GM21576 (cell line): ENCODE results near the gene ATP8B2.
"Not testable (repeated sequence)": the region's sequence is repeated elsewhere in the genome, so short reads cannot be mapped to it uniquely, and the experiment has no call there.

Source experiments
- ATAC-seq: cut with Tn5 transposase; IDR thresholded peaks from one replicate; pipeline ENCODE4 v1.9.1; 2021; ENCODE audit warnings: mild to moderate bottlenecking, moderate library complexity; ENCODE audit not compliant: unreplicated experiment

The ATP8B2 gene

DNA sequence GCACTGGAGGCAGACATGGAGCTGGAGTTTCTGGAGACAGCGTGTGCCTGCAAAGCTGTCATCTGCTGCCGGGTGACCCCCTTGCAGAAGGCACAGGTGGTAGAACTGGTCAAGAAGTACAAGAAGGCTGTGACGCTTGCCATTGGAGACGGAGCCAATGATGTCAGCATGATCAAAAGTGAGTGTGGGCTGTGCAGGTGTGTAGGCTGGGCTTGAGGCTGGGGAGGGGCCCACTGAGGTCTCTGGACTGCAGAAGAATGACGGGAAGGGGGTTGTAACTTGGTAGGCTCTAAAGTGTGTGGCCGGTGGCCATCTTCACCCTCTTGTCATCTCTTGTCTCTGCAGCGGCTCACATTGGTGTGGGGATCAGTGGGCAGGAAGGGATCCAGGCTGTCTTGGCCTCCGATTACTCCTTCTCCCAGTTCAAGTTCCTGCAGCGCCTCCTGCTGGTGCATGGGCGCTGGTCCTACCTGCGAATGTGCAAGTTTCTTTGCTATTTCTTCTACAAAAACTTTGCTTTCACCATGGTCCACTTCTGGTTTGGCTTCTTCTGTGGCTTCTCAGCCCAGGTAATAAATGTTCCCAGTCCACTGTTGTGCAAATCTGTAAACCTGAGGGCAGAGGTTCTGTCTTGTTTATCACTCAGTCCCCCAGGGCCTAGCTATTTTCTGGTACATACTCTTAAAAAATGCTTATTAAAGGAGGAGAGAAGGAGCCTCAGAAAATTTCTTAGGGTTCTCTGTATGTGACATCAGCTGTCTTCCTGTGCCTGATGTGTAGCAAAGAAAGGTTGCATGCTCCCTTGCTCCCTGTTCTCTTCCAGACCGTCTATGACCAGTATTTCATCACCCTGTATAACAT, 19.9 kb downstream of the ATP8B2 start:
- ATAC-seq: no peak

DNA sequence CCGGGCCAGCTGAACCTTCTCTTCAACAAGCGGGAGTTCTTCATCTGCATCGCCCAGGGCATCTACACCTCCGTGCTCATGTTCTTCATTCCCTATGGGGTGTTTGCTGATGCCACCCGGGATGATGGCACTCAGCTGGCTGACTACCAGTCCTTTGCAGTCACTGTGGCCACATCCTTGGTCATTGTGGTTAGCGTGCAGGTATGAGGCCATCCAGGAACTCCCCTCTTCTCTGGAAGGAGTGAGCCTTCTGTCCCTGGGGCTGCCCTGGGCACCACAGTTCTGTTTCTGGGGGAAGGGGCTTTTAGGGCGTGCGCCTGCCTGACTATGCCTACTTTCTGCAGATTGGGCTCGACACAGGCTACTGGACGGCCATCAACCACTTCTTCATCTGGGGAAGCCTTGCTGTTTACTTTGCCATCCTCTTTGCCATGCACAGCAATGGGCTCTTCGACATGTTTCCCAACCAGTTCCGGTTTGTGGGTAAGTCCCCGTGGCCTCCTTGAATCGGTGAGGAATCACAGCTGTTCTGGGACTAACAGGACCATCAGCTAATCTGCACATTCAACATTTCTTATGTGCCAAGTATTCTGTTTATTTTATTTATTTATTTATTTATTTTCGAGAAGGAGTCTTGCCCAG, 21.1 kb downstream of the ATP8B2 start:
- no peak for ATAC-seq

DNA sequence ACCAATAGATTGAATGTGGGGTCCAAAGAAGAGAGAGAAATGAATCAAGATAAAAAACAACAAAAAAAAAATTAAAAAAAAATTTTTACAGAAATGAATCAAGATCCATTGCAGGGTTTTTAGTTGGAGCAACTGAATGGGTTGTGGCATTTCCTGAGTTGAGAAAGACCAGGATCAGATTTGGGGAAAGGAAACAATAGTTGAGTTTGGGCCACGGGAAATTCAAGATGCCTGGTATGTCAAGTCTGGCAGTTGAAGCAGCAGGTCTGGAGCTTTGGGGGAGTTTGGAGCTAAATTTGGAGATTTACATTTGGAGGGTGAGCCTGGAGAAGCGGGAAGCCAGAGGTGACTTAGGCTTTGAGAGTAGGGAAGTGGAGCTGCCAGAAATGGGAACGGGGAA, 22.6 kb downstream of the ATP8B2 start:
- ATAC-seq: no peak

DNA sequence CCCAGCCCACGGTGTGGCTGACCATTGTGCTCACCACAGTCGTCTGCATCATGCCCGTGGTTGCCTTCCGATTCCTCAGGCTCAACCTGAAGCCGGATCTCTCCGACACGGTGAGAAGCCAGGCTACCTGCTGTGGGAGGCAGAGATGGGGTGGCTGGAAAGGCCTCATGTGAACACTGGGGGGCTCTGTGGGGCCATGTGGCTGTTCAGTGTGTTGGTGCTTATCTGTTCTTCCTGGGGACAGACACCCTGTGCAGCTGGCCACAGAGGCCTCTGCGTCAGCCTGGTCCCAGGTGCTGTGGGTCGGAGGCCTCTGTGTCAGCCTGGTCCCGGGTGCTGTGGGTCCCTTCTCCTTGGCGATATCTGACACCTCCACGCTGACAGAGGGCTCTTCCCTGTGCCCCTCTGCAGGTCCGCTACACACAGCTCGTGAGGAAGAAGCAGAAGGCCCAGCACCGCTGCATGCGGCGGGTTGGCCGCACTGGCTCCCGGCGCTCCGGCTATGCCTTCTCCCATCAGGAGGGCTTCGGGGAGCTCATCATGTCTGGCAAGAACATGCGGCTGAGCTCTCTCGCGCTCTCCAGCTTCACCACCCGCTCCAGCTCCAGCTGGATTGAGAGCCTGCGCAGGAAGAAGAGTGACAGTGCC, 23.2 kb downstream of the ATP8B2 start:
- no peak for ATAC-seq

DNA sequence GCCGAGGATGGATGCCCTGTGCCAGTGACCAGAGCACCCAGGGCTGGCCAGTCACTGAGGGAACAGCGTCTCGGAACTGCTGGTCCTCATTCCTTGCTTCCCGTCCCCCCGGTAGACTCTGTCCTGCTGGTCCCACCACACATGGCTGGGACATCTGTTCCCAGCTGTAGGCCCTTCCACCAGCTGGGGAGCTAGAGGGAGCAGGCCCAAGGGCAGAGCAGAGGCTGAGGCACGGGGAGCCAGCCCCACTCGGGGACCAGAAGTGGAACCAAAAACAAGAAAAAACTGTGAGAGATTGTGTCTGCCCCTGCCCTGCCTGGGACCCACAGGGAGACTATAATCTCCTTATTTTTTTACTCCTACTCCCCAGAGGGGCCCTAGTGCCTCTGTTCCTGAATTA, 23.8 kb downstream of the ATP8B2 start:
- no peak for ATAC-seq

DNA sequence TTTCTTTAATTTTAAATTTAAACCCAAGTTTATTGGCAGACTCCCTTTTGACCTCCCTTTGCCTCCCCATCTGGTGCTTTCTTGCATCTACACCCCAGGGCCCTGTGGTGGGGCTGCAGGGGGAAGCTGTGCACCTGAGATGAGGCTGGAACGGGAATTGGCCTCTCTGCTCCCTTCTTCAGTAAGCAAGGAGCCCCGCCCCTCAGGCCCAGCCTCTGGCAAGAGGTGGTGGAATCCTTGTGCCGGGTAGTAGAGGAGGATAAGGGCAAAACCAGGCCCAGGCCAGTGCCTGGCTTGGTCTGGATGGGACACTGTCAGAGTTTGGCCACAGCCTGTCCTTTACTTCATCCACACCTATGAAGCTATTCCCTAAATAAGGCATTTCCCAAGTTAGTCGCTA, 25.1 kb downstream of the ATP8B2 start:
- no peak for ATAC-seq

GRCh38 chr1:154351363-154352068, 26.2 kb downstream of the ATP8B2 start:
- ATAC-seq: no peak

- no peak for ATAC-seq
These were observed 26.9 kb downstream of the ATP8B2 start for GRCh38 chr1:154352245-154352580.

GRCh38 chr1:154352581-154353459, 27.5 kb downstream of the ATP8B2 start:
- no peak for ATAC-seq

DNA sequence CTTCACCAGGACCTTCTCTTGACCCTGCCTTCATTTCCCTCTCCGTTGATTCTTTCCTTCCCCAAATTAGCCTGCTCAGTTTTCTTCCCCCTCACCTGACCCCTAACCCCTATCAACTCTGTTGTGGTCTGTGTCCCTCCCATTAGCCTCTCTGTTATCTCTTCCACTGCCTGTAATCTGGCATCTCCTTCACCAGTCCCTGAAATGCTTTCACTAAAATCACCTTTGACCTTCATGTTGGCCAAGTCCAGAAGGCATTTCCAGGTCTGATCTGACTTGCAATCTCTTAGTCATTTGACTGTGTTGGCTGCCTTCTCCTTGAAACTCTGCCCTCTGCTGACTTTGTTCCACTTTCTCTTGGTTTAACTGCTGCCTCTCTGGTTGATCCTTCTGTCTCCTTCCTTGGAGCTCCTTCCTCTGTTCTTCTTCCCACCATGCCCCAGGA, 28.2 kb downstream of the ATP8B2 start:
- ATAC-seq: no peak

DNA sequence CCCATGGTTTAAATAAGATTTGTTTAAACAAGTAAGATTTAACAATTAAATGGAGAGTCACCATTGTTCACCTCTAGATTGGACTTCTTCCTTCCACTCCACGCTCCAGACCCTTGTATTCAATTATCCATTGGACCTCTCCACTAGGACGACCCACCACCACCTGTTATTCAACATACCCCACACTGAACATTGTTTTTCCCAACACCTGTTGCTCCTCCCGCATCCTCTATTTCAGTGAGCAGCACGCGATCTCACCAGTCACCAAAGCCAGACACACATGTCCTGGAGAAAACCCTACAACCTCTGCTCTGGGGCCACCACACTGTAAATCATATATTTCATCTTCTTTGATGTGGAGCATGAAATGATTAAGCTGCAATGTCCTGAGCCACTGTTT, 28.6 kb downstream of the ATP8B2 start:
- no peak for ATAC-seq

GRCh38 chr1:154358519-154358918, 33.2 kb downstream of the ATP8B2 start:
- no peak for ATAC-seq

- ATAC-seq: no peak
These were observed 35.0 kb downstream of the ATP8B2 start for GRCh38 chr1:154360288-154360687.

DNA sequence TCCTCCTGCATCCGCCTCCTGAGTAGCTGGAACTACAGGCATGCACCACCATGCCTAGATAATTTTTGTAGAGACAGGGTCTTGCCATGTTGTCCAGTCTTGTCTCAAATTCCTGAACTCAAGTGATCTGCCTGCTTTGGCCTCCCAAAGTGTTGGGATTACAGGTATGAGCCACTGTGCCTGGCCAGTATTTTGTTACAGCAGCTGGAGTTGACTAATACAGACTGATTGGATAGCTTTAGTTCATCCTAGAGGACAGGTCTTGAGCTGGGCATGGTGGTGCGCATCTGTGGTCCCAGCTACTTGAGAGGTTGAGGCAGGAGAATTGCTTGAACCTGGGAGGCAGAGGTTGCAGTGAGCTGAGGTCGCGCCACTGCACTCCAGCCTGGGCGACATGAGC, 35.6 kb downstream of the ATP8B2 start:
- ATAC-seq: not testable (repeated sequence)

DNA sequence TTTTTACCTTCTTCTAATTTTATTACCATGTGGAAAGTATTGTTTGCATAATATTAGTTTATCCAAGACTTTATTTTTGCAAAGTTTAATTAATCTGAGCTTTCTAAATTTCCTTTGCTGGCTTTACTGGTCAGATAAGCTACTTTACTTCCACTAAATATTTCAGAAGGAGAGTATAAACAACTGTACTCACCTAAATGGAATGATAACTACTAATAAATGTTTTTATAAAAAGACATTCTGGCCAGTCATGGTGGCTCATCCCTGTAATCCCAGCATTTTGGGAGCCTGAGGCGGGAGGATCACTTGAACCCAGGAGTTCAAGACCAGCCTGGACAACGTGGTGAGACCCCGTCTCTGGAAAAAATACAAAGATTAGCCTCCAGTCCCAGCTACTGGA, 36.0 kb downstream of the ATP8B2 start:
- no peak for ATAC-seq

DNA sequence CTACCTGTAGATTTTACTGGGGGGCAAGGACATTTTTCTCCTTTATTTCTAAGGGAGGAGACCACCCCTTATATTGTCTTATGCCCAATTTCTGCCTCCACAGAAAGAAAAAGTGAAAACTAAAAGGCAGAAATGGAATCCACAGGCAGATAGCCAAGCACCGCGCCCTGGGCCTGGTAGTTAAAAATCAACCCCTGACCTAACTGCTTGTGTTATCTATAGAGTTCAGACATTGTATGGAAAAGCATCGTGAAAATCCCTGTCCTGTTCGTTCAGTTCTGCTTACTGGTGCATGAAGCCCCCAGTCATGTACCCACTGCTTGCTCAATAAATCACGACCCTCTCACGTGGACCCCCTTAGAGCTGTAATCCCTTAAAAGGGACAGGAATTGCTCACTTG, 46.1 kb downstream of the ATP8B2 start:
- no peak for ATAC-seq

DNA sequence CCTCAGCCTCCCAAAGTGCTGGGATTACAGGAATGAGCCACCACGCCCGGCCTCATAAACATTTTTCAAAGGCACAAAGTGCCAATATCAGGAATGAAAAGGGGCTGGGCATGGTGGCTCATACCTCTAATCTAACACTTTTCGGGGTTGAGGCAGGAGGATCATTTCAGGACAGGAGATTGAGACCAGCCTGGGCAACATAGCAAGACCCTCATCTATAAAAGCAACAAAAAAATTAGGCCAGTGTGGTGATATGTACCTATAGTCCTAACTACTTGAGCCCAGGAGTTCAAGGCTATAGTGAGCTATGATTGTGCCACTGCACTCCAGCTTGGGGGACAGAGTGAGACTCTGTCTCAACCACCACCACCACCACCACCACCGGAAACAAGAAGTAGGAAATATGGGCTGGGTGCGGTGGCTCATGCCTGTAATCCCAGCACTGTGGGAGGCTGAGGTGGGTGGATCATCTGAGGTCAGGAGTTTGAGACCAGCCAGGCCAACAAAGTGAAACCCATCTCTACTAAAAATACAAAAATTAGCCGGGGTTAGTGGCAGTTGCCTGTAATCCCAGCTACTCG, 48.5 kb downstream of the ATP8B2 start:
- ATAC-seq: not testable (repeated sequence)

- ATAC-seq: no peak
These were observed 54.0 kb downstream of the ATP8B2 start for GRCh38 chr1:154379301-154379700.

- no peak for ATAC-seq
These were observed 59.5 kb downstream of the ATP8B2 start for GRCh38 chr1:154384650-154385489.
